ENCODE measurements around the gene ELF4. TPM values are rescaled to one million over a fixed set of nuclear protein-coding genes. Genes with fewer than 3 reads are reported as not detected.

ELF4 gene
- total and polyA plus RNA-seq, 2 experiments from 2014 or later: 13.6 to 21.1 TPM

GRCh38 chrX:130024127-130024526 lies 86.2 kb downstream of the ELF4 start:
- 61% methylated on average over 9 of the region's 9 CpGs for whole genome bisulfite sequencing (ENCODE audit: low lambda C conversion rate, missing lambda C conversion rate)
- Histone ChIP-seq H3K9me2 (replicated peaks; ENCODE audit: insufficient read depth) (no peaks in the 10 kb centered on the region), H3K4me3 (no peak overlapping the region), H3K36me3 (replicated peaks; ENCODE audit: insufficient read depth, low read depth) (no peaks in the 10 kb centered on the region), H3K79me2 (no peaks in the 10 kb centered on the region), H3K9me3 (ENCODE audit: low read depth) (no peaks in the 10 kb centered on the region), H3K27me3 (no peaks in the 10 kb centered on the region), H2AFZ (no peak overlapping the region), H3K4me1 (ENCODE audit: insufficient read depth) (no peaks in the 10 kb centered on the region), H3K4me2 (no peak overlapping the region), H4K20me1 (ENCODE audit: insufficient read depth, poor library complexity, severe bottlenecking) (no peaks in the 10 kb centered on the region), H3K27ac (no peak overlapping the region)
- no peak for TF ChIP-seq CTCF (IDR thresholded peaks at IDR 0.05; ENCODE audit: poor library complexity)
- TF ChIP-seq EZH2 (IDR thresholded peaks at IDR 0.05; ENCODE audit: borderline replicate concordance): no peak
- no peak for TF ChIP-seq EZH2phosphoT487 (IDR thresholded peaks at IDR 0.05; ENCODE audit: low read depth, severe bottlenecking, unreplicated experiment)
- DNase-seq (ENCODE audit: low spot score): peak; percentile 28

- no peak for DNase-seq (ENCODE audit: low spot score)
- Histone ChIP-seq H3K4me1 (ENCODE audit: insufficient read depth) (no peaks in the 10 kb centered on the region), H3K27ac (no peak overlapping the region), H3K27me3 (no peaks in the 10 kb centered on the region), H3K9me2 (replicated peaks; ENCODE audit: insufficient read depth) (no peaks in the 10 kb centered on the region), H4K20me1 (ENCODE audit: insufficient read depth, poor library complexity, severe bottlenecking) (peaks cover 4% of the 10 kb centered on the region), H3K4me3 (no peak overlapping the region), H3K36me3 (replicated peaks; ENCODE audit: insufficient read depth, low read depth) (no peaks in the 10 kb centered on the region), H3K9me3 (ENCODE audit: low read depth) (no peaks in the 10 kb centered on the region), H3K79me2 (no peaks in the 10 kb centered on the region), H2AFZ (no peak overlapping the region), H3K4me2 (no peak overlapping the region)
- no peak for TF ChIP-seq EZH2phosphoT487 (IDR thresholded peaks at IDR 0.05; ENCODE audit: low read depth, severe bottlenecking, unreplicated experiment)
- TF ChIP-seq CTCF (IDR thresholded peaks at IDR 0.05; ENCODE audit: poor library complexity): no peak
- TF ChIP-seq EZH2 (IDR thresholded peaks at IDR 0.05; ENCODE audit: borderline replicate concordance): no peak
- 86% methylated on average over 15 of the region's 15 CpGs for WGBS (ENCODE audit: low lambda C conversion rate, missing lambda C conversion rate)
These were observed 89.5 kb downstream of the ELF4 start for GRCh38 chrX:130020661-130021324.

GRCh38 chrX:130018143-130018542 lies 92.2 kb downstream of the ELF4 start:
- H3K4me2 ChIP-seq: no peak overlapping the region
- TF ChIP-seq CTCF (IDR thresholded peaks at IDR 0.05; ENCODE audit: poor library complexity) (no peak), EZH2 (IDR thresholded peaks at IDR 0.05; ENCODE audit: borderline replicate concordance) (no peak), EZH2phosphoT487 (IDR thresholded peaks at IDR 0.05; ENCODE audit: low read depth, severe bottlenecking, unreplicated experiment) (no peak)
- no peaks in the 10 kb centered on the region for H3K36me3 ChIP-seq (replicated peaks; ENCODE audit: insufficient read depth, low read depth)
- H3K79me2 ChIP-seq: no peaks in the 10 kb centered on the region
- no peaks in the 10 kb centered on the region for H3K9me3 ChIP-seq (ENCODE audit: low read depth)
- H3K27ac ChIP-seq: no peak overlapping the region
- H3K9me2 ChIP-seq (replicated peaks; ENCODE audit: insufficient read depth): no peaks in the 10 kb centered on the region
- peaks cover 4% of the 10 kb centered on the region for H4K20me1 ChIP-seq (ENCODE audit: insufficient read depth, poor library complexity, severe bottlenecking)
- no peak for DNase-seq (ENCODE audit: low spot score)
- 83% methylated on average over 1 of the region's 1 CpG for WGBS (ENCODE audit: low lambda C conversion rate, missing lambda C conversion rate)
- no peak overlapping the region for H3K4me3 ChIP-seq
- H2AFZ ChIP-seq: no peak overlapping the region
- H3K4me1 ChIP-seq (ENCODE audit: insufficient read depth): no peaks in the 10 kb centered on the region
- no peaks in the 10 kb centered on the region for H3K27me3 ChIP-seq

Measured in hepatocyte (in vitro differentiated cells).